Right atrium auricular region (tissue), 2 donors: Measurements from ENCODE around the gene MEGF6. TPM values are rescaled to one million over a fixed set of nuclear protein-coding genes. Genes with fewer than 3 reads are reported as not detected.

Source experiments
- DNase-seq: peaks from one replicate; pipeline ENCODE4 v3.0.0-alpha.2; 2019; ENCODE audit warnings: low spot score
- H3K27ac ChIP-seq, 2 donors: fragments of 200-600 bp; sonication (generic); 1 replicate in 1 of 2; 2 replicates in 1 of 2; pipeline ENCODE4 v1.5.1; 2016 to 2019
- H3K27me3 ChIP-seq, 2 donors: fragments of 200-600 bp; sonication (generic); one replicate each; pipeline versions ENCODE4 v1.5.1 to v1.6.0; 2017 to 2019
- H3K36me3 ChIP-seq: fragments of 200-600 bp; sonication (generic); one replicate; pipeline ENCODE4 v1.5.1; 2016
- H3K4me1 ChIP-seq, 2 donors: fragments of 200-600 bp; sonication (generic); one replicate each; pipeline versions ENCODE4 v1.5.1 to v1.6.0; 2017 to 2019
- H3K4me3 ChIP-seq, 2 donors: fragments of 200-600 bp; sonication (generic); 1 replicate in 1 of 2; 2 replicates in 1 of 2; pipeline ENCODE4 v1.5.1; 2017 to 2019; ENCODE audit warnings: mild to moderate bottlenecking in 1 of 2, moderate library complexity in 1 of 2
- H3K9me3 ChIP-seq, 2 donors: fragments of 200-600 bp; sonication (generic); one replicate each; pipeline ENCODE4 v1.5.1; 2019
- total RNA-seq, 2 donors: library from RNA; depleted of rRNA; stranded (reverse); fragments of >200 nt; gene quantifications; one replicate each; pipeline ENCODE4 v1.1.0, GENCODE V29; 2016
- TF ChIP-seq, protein P1 (sequence below), 2 donors: fragments of 200-600 bp; sonication (generic); IDR thresholded peaks; one replicate each; pipeline ENCODE4 v1.5.1; 2019; ENCODE audit warnings: antibody characterized with exemption in 2 of 2

Gene MEGF6
- total RNA-seq, 2 donors from 2014 or later = 14.9 to 32.6 TPM

DNA sequence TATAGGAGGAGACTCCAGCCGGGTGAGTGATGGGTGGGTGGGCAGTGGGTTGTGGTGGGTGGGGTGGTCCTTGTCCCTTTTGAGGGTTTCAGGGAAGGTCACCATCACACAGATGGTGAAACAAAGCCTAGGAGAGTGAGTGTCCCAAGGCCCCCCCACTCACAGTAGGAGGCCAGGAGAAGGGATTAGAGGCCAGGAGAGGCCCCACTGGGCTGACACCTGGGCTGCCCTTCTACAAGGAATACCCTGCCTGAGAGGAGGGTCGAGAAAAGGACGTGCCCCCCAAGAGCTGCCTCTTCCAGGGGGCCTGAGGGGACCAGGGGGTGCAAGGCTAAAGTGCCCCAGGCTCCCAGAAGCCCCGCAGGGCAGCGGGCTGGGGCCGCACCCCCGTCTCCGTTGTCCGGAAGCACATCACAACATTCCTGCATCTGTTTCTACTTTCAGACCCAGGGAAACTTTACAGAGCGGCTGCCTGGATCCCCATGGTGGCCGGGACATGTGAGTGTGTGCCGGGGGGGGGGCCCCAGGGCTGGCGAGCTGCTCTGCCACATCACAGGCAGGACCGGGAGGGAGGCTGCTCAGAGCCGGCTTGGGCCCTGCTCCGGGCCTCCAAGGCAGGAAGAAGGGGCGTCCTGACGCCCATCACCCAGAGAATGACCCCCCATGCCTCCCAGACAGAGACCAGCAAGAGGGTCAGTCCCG, 88.6 kb downstream of the MEGF6 start:
- Histone ChIP-seq H3K4me3 (no peak overlapping the region), H3K9me3 (no peaks in the 10 kb centered on the region), H3K36me3 (no peaks in the 10 kb centered on the region), H3K27ac (no peak overlapping the region), H3K27me3 (no peaks in the 10 kb centered on the region), H3K4me1 (peaks cover 0 to 5% of the 10 kb centered on the region in 2 donors)
- DNase-seq = no peak
- TF ChIP-seq, protein P1, sequence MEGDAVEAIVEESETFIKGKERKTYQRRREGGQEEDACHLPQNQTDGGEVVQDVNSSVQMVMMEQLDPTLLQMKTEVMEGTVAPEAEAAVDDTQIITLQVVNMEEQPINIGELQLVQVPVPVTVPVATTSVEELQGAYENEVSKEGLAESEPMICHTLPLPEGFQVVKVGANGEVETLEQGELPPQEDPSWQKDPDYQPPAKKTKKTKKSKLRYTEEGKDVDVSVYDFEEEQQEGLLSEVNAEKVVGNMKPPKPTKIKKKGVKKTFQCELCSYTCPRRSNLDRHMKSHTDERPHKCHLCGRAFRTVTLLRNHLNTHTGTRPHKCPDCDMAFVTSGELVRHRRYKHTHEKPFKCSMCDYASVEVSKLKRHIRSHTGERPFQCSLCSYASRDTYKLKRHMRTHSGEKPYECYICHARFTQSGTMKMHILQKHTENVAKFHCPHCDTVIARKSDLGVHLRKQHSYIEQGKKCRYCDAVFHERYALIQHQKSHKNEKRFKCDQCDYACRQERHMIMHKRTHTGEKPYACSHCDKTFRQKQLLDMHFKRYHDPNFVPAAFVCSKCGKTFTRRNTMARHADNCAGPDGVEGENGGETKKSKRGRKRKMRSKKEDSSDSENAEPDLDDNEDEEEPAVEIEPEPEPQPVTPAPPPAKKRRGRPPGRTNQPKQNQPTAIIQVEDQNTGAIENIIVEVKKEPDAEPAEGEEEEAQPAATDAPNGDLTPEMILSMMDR (IDR thresholded peaks at IDR 0.05) = no peak

DNA sequence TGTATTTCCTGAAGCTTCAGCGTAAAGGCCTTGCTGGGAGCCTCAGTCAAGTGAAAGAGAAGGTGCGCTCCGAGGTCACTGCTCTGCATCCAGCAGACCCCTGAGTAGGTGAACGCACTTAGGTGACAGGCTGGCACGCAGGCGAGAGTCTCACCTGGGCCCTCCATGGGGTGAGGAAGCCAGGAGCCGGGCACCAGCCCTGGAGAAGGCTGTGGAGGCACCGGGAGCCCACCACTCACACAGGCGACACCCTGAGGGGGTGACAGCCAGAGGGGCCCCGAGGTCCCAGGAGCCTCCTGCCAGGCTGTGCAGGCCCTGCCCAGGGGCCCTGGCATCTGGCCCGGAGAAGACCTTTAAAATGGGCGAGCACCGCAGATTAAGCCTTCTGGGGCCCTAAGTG, 89.2 kb downstream of the MEGF6 start:
- Histone ChIP-seq H3K4me3 (no peak overlapping the region), H3K9me3 (no peaks in the 10 kb centered on the region), H3K27ac (no peak overlapping the region), H3K36me3 (no peaks in the 10 kb centered on the region), H3K27me3 (no peaks in the 10 kb centered on the region), H3K4me1 (no peaks in the 10 kb centered on the region)
- TF ChIP-seq, protein P1 (IDR thresholded peaks at IDR 0.05) = no peak
- no peak for DNase-seq

DNA sequence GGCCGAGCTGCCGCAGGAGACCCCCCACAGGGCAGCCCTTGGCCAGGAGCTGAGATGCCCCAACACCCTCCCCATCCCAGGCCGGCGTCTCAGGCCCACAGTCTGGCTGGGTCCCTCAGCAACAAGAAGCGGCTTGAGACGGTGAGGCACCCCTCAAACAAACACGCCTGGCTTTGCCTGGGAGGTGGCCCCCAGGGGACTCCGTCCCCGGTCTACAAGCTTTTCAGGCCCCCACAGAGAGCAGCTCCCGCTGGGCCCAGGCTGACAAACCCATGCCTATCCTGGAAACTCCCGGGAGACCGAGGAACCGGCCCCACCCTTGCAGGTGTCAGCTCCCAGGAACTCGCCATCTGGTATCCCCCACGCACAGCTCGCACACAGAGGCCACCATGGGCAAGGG, 89.9 kb downstream of the MEGF6 start:
- H3K36me3 ChIP-seq = no peaks in the 10 kb centered on the region
- no peaks in the 10 kb centered on the region for H3K4me1 ChIP-seq
- no peaks in the 10 kb centered on the region for H3K27me3 ChIP-seq
- no peak overlapping the region for H3K27ac ChIP-seq
- DNase-seq = no peak
- TF ChIP-seq, protein P1 (IDR thresholded peaks at IDR 0.05) = no peak
- H3K9me3 ChIP-seq = no peaks in the 10 kb centered on the region
- H3K4me3 ChIP-seq = no peak overlapping the region

DNA sequence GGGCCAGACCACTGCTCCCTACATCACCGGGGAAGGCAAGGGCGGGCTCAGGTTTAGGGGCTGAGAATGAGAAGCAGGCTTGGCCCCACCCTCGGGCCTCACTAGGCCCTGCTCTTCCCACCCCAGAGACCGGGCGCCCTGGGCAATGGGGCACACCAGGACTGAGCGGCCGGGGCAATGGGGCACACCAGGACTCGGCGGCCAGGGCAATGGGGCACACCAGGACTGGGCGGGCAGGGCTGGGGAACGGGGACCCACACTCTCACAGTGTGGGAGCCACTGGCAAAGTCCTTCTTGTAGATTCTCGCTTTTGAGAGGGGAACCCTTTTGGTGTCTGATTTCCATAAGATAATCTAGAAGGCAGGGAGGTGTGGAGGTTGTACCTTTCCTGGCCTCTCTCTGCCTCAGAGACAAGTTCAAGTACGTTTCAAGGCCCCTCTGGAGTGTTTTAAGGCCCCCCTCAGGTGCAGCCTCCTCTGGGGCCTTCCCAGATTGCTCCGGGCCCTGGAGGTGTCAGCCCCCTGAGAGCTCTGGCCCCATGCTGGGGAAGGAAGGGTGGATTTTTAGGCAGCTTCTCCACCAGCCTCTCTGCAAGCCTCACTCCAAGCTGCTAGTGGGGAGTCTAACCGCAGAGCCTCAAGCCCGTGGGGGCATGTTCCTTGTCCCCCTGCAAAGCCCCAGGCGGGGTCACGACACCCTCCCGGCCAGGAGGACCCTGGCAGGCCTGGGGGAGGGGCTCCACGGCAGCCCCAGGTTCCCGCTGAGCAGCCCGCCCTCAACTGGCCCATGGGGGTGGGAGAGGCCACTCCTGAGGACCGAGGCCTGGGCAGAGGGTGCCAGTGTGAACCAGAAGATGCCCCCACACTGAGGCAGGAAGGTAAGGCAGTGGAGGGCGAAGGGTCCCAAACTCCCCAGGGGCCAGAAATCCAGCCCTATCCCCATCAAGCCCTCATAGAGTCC, 90.6 kb downstream of the MEGF6 start:
- no peaks in the 10 kb centered on the region for H3K9me3 ChIP-seq
- no peak for DNase-seq
- no peaks in the 10 kb centered on the region for H3K27me3 ChIP-seq
- TF ChIP-seq, protein P1 (IDR thresholded peaks at IDR 0.05) = no peak
- no peak overlapping the region for H3K27ac ChIP-seq
- no peaks in the 10 kb centered on the region for H3K36me3 ChIP-seq
- H3K4me3 ChIP-seq = no peak overlapping the region
- H3K4me1 ChIP-seq = no peaks in the 10 kb centered on the region

DNA sequence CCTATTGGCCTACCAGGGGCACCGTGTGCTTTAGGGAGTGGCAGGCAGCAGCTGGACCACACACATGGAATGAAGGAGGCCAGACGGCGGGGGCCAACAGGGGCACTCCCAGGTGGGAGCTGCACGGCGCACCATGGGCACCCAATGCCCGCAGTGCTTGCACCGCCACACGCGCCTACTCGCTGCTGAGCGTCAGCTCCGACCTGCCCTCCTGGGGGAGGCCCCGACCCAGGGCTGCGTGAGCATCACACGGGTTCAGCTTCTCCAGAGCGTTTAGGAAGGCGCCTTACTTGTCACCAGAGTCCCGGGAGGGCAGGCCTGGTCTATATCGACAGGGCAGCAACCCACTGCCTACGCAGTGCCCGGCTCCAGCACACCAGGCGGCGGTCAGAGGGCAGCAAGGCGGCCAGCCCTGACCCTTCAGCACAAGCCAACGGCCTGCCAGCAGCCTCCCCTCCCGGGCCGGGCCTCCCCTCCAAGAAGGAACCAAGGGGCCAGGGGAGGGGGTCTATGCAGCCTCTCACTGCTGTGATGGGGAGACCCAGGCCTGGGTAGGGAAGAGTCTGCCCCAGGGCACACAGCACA, 91.9 kb downstream of the MEGF6 start:
- no peak for DNase-seq
- H3K36me3 ChIP-seq = no peaks in the 10 kb centered on the region
- H3K4me3 ChIP-seq = no peak overlapping the region
- H3K27me3 ChIP-seq = no peaks in the 10 kb centered on the region
- H3K4me1 ChIP-seq = no peaks in the 10 kb centered on the region
- no peaks in the 10 kb centered on the region for H3K9me3 ChIP-seq
- no peak overlapping the region for H3K27ac ChIP-seq
- TF ChIP-seq, protein P1 (IDR thresholded peaks at IDR 0.05) = no peak
